ENCODE results near the gene PAX8.
A peak's percentile ranks its signal among the peaks of the same experiment; 100 is the strongest.

Gene PAX8

DNA sequence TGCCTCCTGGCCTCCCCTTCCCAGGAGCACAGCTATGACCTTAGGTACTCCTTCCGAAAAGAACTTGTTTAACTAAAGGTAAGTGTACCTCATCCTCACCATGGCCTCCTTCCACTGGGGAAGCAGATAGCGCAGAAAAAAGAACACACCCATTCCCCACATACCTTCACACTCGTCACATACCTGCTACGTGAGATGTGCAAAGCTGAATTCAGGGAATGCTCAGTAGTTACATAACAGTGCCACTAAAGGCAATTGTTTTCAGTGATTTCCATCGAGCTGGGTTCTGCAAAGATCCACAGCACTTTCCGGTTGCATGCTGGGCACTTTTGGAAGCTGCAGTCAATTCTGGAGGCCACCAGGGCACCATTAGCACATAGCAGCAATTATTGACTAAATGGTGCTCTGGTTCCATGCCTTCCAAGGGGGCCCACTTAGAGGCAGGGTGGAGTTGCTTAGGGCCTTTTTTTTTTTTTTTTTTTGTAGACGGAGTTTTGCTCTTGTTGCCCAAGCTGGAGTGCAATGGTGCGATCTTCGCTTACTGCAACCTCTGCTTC is 41.0 kb downstream of the PAX8 start:
- TF ChIP-seq CEBPB (IDR thresholded peaks at IDR 0.05) = no peak
- TF ChIP-seq TEAD4 (IDR thresholded peaks at IDR 0.05) = 0 out of 2 replicates have a peak, but pooled peaks have one; percentile 14
- TF ChIP-seq, protein P1, sequence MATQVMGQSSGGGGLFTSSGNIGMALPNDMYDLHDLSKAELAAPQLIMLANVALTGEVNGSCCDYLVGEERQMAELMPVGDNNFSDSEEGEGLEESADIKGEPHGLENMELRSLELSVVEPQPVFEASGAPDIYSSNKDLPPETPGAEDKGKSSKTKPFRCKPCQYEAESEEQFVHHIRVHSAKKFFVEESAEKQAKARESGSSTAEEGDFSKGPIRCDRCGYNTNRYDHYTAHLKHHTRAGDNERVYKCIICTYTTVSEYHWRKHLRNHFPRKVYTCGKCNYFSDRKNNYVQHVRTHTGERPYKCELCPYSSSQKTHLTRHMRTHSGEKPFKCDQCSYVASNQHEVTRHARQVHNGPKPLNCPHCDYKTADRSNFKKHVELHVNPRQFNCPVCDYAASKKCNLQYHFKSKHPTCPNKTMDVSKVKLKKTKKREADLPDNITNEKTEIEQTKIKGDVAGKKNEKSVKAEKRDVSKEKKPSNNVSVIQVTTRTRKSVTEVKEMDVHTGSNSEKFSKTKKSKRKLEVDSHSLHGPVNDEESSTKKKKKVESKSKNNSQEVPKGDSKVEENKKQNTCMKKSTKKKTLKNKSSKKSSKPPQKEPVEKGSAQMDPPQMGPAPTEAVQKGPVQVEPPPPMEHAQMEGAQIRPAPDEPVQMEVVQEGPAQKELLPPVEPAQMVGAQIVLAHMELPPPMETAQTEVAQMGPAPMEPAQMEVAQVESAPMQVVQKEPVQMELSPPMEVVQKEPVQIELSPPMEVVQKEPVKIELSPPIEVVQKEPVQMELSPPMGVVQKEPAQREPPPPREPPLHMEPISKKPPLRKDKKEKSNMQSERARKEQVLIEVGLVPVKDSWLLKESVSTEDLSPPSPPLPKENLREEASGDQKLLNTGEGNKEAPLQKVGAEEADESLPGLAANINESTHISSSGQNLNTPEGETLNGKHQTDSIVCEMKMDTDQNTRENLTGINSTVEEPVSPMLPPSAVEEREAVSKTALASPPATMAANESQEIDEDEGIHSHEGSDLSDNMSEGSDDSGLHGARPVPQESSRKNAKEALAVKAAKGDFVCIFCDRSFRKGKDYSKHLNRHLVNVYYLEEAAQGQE (IDR thresholded peaks at IDR 0.05; ENCODE audit: low read depth) = no peak
- TF ChIP-seq RAD21 (IDR thresholded peaks at IDR 0.05; ENCODE audit: low read depth) = no peak

DNA sequence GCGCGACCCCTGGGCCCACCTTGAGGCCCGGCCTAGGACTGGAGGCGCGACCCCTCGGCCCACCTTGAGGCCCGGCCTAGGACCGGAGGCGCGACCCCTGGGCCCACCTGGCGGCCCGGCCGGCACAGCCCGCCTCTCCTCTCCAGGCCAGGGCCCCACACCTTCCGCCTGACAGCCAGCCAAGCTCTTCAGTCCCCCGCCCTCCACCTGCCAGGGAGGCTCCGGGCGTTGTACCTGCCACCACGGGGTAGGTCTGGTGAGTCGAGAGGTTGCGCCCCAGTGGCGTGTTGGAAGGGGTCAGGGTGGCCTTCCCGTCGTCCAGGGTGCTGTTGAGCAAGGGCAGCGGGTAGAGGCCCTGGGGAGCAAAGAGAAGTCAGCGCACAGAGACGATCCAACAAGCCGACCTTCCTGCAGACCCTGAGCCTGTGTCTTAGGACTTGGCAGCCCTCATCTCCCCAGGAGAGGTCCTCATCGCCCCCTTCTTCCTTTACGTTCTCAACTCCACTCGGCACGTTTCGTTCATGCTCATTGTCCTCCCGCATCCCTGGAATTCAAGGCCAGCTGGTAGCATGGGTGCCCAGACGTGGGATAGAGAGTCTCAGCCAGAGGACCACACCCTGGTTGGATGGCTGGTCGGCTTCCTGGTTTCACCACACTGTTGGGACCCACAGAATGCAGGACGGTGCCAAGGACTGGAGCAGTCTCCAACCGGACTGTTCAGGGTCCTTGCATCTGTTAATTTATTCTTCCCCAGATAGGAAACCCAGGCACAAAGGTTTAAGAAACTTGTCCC is 42.2 kb downstream of the PAX8 start:
- peak; percentile 34; the same call in 1 of the 2 replicates for TF ChIP-seq TEAD4 (IDR thresholded peaks at IDR 0.05)
- peak; percentile 37; the same call in 1 of the 2 replicates for TF ChIP-seq EP300 (IDR thresholded peaks at IDR 0.05; ENCODE audit: borderline replicate concordance)
- TF ChIP-seq, protein P2, sequence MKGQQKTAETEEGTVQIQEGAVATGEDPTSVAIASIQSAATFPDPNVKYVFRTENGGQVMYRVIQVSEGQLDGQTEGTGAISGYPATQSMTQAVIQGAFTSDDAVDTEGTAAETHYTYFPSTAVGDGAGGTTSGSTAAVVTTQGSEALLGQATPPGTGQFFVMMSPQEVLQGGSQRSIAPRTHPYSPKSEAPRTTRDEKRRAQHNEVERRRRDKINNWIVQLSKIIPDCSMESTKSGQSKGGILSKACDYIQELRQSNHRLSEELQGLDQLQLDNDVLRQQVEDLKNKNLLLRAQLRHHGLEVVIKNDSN (IDR thresholded peaks at IDR 0.05) = no peak
- TF ChIP-seq TAF1 (IDR thresholded peaks at IDR 0.05; ENCODE audit: low read depth) = no peak
- TF ChIP-seq ZBTB7A (IDR thresholded peaks at IDR 0.05; ENCODE audit: low read depth) = no peak

DNA sequence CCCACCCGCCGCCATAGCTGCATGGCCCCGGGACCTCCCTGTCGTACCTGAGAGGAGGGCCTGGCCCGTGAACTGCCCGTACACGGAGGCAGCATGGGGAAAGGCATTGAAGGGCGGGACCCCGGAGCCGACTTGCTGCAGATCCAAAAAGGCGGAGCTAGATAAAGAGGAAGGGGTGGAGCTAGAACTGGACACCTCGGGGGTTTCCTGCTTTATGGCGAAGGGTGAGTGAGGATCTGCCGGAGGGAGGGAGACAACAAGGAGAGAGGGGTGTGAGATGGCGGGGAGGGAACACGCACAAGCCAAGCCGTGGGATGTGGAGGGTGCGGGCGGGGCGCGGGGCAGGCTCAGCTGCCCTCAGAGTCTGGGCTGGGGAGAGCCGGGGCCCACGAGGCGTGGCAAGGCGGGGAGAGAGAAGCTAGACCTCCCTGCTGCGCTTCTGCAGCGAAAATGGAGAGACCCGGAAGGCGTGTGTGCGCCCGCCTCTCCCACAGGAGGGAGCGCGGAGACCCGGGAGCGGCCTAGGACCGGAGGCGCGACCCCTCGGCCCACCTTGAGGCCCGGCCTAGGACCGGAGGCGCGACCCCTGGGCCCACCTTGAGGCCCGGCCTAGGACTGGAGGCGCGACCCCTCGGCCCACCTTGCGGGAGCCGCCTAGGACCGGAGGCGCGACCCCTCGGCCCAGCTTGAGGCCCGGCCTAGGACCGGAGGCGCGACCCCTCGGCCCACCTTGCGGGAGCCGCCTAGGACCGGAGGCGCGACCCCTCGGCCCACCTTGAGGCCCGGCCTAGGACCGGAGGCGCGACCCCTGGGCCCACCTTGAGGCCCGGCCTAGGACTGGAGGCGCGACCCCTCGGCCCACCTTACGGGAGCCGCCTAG is 43.1 kb downstream of the PAX8 start:
- 0 out of 2 replicates have a peak, but pooled peaks have one; percentile 52 for TF ChIP-seq ZBTB7A (IDR thresholded peaks at IDR 0.05; ENCODE audit: low read depth)

DNA sequence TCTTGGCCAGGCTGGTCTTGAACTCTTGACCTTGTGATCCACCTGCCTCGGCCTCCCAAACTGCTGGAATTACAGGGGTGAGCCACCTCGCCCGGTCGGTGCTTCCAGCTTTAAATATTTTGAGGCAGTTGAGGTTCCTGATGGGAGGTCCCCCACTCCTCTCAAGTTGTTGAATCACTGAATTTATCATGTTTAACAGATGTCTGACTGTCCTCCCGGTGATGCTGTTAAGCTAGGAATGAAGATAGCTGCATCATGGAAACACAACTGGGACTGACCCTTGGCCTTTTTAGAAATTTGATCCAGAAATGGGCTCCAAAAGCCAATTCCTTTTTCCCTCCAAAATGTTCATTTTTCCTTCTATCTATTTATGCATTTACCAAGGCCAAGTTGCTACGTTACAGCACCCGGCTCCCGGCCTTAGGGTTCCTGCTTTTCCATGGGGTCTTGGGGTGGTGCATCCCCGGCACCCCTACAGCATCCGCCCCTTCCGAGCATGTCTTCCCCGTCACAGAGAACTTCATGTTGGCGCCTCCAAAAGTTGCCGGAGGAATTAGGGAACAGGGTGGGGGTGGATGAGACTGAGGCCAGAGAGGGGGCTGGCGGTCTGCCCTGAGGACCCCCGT is 43.9 kb downstream of the PAX8 start:
- no peak for TF ChIP-seq TAF1 (IDR thresholded peaks at IDR 0.05; ENCODE audit: low read depth)
- TF ChIP-seq CREB1 (IDR thresholded peaks at IDR 0.05; ENCODE audit: low read depth) = no peak
- no peak for TF ChIP-seq CEBPB (IDR thresholded peaks at IDR 0.05)
- no peak for TF ChIP-seq EGR1 (IDR thresholded peaks at IDR 0.05)
- TF ChIP-seq, protein P2 (IDR thresholded peaks at IDR 0.05) = no peak
- TF ChIP-seq NFIC (IDR thresholded peaks at IDR 0.05) = no peak
- no peak; the same call in 1 of the 2 replicates for TF ChIP-seq ZBTB7A (IDR thresholded peaks at IDR 0.05; ENCODE audit: low read depth)
- TF ChIP-seq EP300 (IDR thresholded peaks at IDR 0.05; ENCODE audit: borderline replicate concordance) = no peak
- no peak for TF ChIP-seq TCF12 (IDR thresholded peaks at IDR 0.05; ENCODE audit: low read depth)
- TF ChIP-seq YY1 (IDR thresholded peaks at IDR 0.05; ENCODE audit: low read depth) = no peak
- no peak for TF ChIP-seq RAD21 (IDR thresholded peaks at IDR 0.05; ENCODE audit: low read depth)

DNA sequence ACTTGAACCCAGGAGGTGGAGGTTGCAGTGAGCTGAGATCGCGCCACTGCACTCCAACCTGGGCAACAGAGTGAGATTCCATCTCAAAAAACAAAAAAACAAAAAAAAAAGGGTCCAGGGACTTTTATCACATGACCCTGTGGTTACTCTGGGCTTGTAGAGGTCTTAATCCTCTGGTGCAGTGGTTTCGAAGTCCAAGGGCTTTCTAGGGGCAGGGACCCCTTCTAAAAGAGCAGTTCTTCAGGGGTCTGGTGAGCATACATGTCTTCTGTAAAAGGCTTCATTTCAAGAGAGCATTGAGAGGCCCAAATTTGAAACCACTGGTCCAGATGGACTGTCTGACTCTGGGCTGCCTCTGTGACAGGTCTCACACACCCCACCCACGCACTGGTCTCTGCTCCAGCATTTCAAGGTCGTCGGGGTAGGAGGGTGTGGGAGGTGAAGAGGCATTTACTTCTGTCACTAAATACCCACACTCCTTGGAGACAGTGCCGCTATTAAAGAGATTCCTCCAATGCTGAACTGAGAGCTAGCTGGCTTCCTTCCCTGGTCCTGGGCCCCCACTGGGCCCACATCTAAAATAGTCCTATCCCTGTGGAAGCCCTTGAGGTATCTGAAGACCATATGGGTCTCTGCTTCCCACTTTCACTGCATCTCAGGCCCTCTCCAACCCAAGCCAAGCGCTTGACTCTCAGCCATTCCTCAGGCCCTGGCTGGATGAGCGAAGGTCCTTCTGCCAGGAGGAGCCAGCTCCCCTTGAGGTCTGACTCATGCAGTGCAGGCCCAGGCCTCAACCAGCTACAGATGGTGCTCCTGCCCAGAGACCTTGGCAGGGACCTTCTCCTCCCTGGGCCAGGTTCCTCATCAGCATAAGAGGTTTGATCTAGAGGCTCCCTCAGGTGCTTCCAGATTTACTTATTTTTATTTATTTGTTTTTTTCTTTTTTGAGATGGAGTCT is 44.8 kb downstream of the PAX8 start:
- no peak for TF ChIP-seq CEBPB (IDR thresholded peaks at IDR 0.05)
- no peak for TF ChIP-seq CREB1 (IDR thresholded peaks at IDR 0.05; ENCODE audit: low read depth)
- TF ChIP-seq, protein P1 (IDR thresholded peaks at IDR 0.05; ENCODE audit: low read depth) = no peak
- no peak for TF ChIP-seq TAF1 (IDR thresholded peaks at IDR 0.05; ENCODE audit: low read depth)
- no peak for TF ChIP-seq TCF12 (IDR thresholded peaks at IDR 0.05; ENCODE audit: low read depth)
- no peak for TF ChIP-seq RAD21 (IDR thresholded peaks at IDR 0.05; ENCODE audit: low read depth)
- no peak for TF ChIP-seq EP300 (IDR thresholded peaks at IDR 0.05; ENCODE audit: borderline replicate concordance)
- no peak for TF ChIP-seq YY1 (IDR thresholded peaks at IDR 0.05; ENCODE audit: low read depth)
- no peak for TF ChIP-seq EGR1 (IDR thresholded peaks at IDR 0.05)
- TF ChIP-seq, protein P3, sequence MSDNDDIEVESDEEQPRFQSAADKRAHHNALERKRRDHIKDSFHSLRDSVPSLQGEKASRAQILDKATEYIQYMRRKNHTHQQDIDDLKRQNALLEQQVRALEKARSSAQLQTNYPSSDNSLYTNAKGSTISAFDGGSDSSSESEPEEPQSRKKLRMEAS (IDR thresholded peaks at IDR 0.05) = no peak
- TF ChIP-seq FOXM1 (IDR thresholded peaks at IDR 0.05; ENCODE audit: borderline replicate concordance, low read depth) = no peak
- no peak for TF ChIP-seq ZBTB7A (IDR thresholded peaks at IDR 0.05; ENCODE audit: low read depth)
- no peak for TF ChIP-seq TEAD4 (IDR thresholded peaks at IDR 0.05)
- TF ChIP-seq, protein P2 (IDR thresholded peaks at IDR 0.05) = no peak
- no peak for TF ChIP-seq NFIC (IDR thresholded peaks at IDR 0.05)
